Gastrocnemius medialis (tissue), 4 donors: Measurements from ENCODE around the gene NEO1.

Experiments
- POLR2A ChIP-seq, 2 donors: fragments of 450-650 bp; IDR thresholded peaks; one replicate each; pipeline ENCODE4 v1.6.1; 2017; ENCODE audit warnings: antibody characterized with exemption in 2 of 2, mild to moderate bottlenecking in 2 of 2, moderate library complexity in 2 of 2
- TF ChIP-seq, protein P1 (sequence below), 5 experiments: fragments of 450-650 bp in 3 of 5; fragments of 200-600 bp in 2 of 5; sonication (generic) in 2 of 5; IDR thresholded peaks in 4 of 5; conservative IDR thresholded peaks in 1 of 5; 1 replicate in 4 of 5; 2 replicates in 1 of 5; pipeline ENCODE4 v1.5.1; 2016 to 2019; ENCODE audit warnings: antibody characterized with exemption in 5 of 5, mild to moderate bottlenecking in 3 of 5, moderate library complexity in 3 of 5

DNA sequence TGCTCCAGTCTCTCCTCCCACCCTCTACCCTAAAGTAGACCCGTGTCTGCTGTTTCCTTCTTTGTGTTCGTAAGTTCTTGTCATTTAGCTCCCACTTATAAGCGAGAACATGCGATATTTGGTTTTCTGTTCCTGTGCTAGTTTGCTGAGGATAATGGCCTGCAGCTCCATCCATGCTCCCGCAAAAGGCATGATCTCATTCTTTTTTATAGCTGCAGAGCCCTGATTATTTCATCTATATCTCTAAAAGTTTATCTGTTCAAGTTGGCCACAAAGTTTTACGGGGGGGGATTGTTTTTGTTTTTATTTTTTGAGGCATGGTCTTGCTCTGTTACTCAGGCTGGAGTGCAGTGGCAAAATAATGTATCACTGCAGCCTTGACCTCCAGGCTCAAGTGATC, 4.4 kb upstream of the NEO1 start:
- TF ChIP-seq, protein P1, sequence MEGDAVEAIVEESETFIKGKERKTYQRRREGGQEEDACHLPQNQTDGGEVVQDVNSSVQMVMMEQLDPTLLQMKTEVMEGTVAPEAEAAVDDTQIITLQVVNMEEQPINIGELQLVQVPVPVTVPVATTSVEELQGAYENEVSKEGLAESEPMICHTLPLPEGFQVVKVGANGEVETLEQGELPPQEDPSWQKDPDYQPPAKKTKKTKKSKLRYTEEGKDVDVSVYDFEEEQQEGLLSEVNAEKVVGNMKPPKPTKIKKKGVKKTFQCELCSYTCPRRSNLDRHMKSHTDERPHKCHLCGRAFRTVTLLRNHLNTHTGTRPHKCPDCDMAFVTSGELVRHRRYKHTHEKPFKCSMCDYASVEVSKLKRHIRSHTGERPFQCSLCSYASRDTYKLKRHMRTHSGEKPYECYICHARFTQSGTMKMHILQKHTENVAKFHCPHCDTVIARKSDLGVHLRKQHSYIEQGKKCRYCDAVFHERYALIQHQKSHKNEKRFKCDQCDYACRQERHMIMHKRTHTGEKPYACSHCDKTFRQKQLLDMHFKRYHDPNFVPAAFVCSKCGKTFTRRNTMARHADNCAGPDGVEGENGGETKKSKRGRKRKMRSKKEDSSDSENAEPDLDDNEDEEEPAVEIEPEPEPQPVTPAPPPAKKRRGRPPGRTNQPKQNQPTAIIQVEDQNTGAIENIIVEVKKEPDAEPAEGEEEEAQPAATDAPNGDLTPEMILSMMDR (IDR thresholded peaks at IDR 0.05 in 4 of 5, conservative IDR thresholded peaks at IDR 0.05 in 1 of 5) = no peak
- TF ChIP-seq POLR2A (IDR thresholded peaks at IDR 0.05) = no peak
